Transverse colon (tissue), 4 donors: ENCODE measurements around the gene CAVIN4.

Experiments used
- EP300 ChIP-seq: sonication (generic); formaldehyde crosslinking; IDR thresholded peaks from one replicate; pipeline ENCODE4 v1.6.1; 2017; ENCODE audit warnings: antibody characterized with exemption, low read depth
- POLR2A ChIP-seq: fragments of 450-650 bp; IDR thresholded peaks from one replicate; pipeline ENCODE4 v1.6.1; 2016; ENCODE audit warnings: antibody characterized with exemption, mild to moderate bottlenecking, moderate library complexity
- POLR2AphosphoS5 ChIP-seq, 3 donors: sonication (generic); formaldehyde crosslinking; IDR thresholded peaks; one replicate each; pipeline ENCODE4 v1.6.1; 2016; ENCODE audit warnings: antibody characterized with exemption in 3 of 3
- TF ChIP-seq, protein P1 (sequence below), 5 experiments: fragments of 200-600 bp in 3 of 5; fragments of 450-650 bp in 2 of 5; sonication (generic) in 3 of 5; IDR thresholded peaks; 1 replicate in 2 of 5; 2 replicates in 3 of 5; pipeline ENCODE4 v1.5.1; 2016 to 2017; ENCODE audit warnings: antibody characterized with exemption in 5 of 5, inconsistent platforms in 3 of 5, mild to moderate bottlenecking in 2 of 5, moderate library complexity in 1 of 5

DNA sequence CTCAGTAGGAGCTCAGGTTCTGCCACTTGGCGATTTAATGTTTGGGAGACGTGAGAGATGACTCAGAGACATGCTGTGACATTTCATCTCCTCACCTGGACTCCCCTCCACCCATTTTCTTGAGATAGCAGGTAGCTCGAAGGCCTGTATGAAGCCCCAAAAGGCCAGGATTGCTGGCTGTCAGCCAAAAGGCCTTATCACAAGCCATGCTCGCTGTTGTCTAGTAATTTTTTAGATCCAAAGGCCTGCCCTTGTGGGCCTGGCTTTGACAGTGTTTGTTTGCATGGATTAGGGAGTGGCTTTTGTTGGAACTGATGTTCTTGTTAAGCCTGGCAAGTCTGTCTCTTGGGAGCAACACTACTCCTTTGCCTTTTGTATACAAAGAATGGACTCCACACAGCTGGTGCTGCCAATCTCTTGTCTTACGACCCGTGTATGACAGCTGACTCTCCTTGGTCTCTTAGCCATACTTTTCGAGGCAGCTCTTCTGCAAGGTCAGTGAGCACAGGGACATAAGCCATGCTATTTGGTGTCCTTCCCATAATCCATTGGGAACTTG is 22.7 kb downstream of the CAVIN4 start:
- TF ChIP-seq, protein P1, sequence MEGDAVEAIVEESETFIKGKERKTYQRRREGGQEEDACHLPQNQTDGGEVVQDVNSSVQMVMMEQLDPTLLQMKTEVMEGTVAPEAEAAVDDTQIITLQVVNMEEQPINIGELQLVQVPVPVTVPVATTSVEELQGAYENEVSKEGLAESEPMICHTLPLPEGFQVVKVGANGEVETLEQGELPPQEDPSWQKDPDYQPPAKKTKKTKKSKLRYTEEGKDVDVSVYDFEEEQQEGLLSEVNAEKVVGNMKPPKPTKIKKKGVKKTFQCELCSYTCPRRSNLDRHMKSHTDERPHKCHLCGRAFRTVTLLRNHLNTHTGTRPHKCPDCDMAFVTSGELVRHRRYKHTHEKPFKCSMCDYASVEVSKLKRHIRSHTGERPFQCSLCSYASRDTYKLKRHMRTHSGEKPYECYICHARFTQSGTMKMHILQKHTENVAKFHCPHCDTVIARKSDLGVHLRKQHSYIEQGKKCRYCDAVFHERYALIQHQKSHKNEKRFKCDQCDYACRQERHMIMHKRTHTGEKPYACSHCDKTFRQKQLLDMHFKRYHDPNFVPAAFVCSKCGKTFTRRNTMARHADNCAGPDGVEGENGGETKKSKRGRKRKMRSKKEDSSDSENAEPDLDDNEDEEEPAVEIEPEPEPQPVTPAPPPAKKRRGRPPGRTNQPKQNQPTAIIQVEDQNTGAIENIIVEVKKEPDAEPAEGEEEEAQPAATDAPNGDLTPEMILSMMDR (IDR thresholded peaks at IDR 0.05): no peak
- TF ChIP-seq POLR2AphosphoS5 (IDR thresholded peaks at IDR 0.05) (no peak), EP300 (no peak), POLR2A (no peak)
